ENCODE results near the gene C17orf67. TPM values are rescaled to one million over a fixed set of nuclear protein-coding genes. Genes with fewer than 3 reads are reported as not detected.

C17orf67 gene
- total and polyA plus RNA-seq, 2 of the 13 experiments (the other 11 are each of a cell fraction or from before 2014, with no cell fraction given) = 0.41 to 0.86 TPM

DNA sequence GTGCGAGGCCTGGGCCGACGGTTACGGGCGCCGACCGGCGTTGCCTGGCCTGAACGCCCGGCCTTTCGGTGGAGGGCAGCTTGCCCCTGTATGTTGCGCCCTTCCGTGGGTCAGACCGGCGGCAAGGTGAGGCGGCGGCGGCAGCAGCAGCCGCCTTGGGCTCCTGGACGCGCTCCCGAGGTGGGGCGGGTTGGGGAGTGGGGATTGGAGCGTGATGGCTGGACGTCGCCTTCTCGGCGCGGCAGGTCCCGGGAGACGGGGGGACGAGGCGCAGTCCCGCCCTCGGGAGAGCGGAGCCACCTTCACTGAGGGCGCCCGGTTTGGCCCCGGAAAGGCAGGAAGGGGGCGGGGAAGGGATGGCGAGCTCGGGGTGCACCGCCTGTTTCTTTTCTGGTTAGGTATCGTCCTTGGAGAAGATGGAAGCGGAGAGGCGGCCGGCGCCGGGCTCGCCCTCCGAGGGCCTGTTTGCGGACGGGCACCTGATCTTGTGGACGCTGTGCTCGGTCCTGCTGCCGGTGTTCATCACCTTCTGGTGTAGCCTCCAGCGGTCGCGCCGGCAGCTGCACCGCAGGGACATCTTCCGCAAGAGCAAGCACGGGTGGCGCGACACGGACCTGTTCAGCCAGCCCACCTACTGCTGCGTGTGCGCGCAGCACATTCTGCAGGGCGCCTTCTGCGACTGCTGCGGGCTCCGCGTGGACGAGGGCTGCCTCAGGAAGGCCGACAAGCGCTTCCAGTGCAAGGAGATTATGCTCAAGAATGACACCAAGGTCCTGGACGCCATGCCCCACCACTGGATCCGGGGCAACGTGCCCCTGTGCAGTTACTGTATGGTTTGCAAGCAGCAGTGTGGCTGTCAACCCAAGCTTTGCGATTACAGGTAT lies 902 bp upstream of the C17orf67 start:
- H3K4me2 ChIP-seq (ENCODE audit: low read depth, low read length) = peak overlapping the region; percentile 96
- ATAC-seq (peak; percentile 78), DNase-seq (ENCODE audit: low spot score) (peak; percentile 59), FAIRE-seq (no peak)
- H3K27me3 ChIP-seq (ENCODE audit: control insufficient read depth in 1 of 2, insufficient read depth in 2 of 2, low read length in 2 of 2) = no peaks in the 10 kb centered on the region; a peak in 1 of 5 replicates
- H3K4me1 ChIP-seq (ENCODE audit: insufficient read depth, low read length) = peaks cover 54% of the 10 kb centered on the region
- no peaks in the 10 kb centered on the region for H3K79me2 ChIP-seq (ENCODE audit: insufficient read depth, low read length)
- no peaks in the 10 kb centered on the region for H3K36me3 ChIP-seq (replicated peaks in 1 of 2; ENCODE audit: control insufficient read depth in 1 of 2, insufficient read depth in 2 of 2, low read length in 2 of 2)
- H3K27ac ChIP-seq (ENCODE audit: extremely low read length, insufficient read depth, low read length) = peak overlapping the region; percentile 50
- H3K9ac ChIP-seq (ENCODE audit: insufficient read depth, low read depth, low read length) = peak overlapping the region; percentile 66
- no peaks in the 10 kb centered on the region for H4K20me1 ChIP-seq (ENCODE audit: insufficient read depth, low read length)
- H3K4me3 ChIP-seq (replicated peaks in 1 of 3; ENCODE audit: insufficient read depth in 1 of 3, low read depth in 2 of 3, low read length in 3 of 3) = peak overlapping the region; percentile 69 to 86 (median 75)
- BruUV-seq (replicated peaks) = no TSS peak
- in situ Hi-C loops (cut with HindIII; ENCODE audit: extremely low pct_ligation_motif_present, low pct_unique_long_range_greater_than_20kb) (no loop called here), intact Hi-C loops (cut with micrococcal nuclease; ENCODE audit: unreplicated experiment) (loop anchor here (1.0 to 2.0 kb wide), 2 partner anchors 16 to 80 kb away; partner anchors contain the start of gene TRIM25)
- 65% methylated on average over 55 of the region's 81 CpGs for WGBS (ENCODE audit: low lambda C conversion rate)
- ChIA-PET POLR2A (interaction anchor here (0.7 to 2.6 kb wide), 8 partner anchors 10 to 150 kb away, joined by 3 to 25 read pairs (median 4); partner anchors contain the start of genes COIL, SCPEP1 and TRIM25), CTCF (ENCODE audit: low intra/inter-chr PET ratio, low total read pairs) (no interaction called here)
- no peak overlapping the region for H2AFZ ChIP-seq (ENCODE audit: low read length)
- H3K9me3 ChIP-seq (ENCODE audit: low read length) = no peaks in the 10 kb centered on the region
- TF ChIP-seq ZIK1 (CRISPR knock-in tag; IDR thresholded peaks at IDR 0.05; ENCODE audit: borderline replicate concordance, low read depth) (peak; percentile 15; the same call in 1 of the 2 replicates), ZNF775 (CRISPR knock-in tag; IDR thresholded peaks at IDR 0.05; ENCODE audit: borderline replicate concordance) (no peak), TBX2 (CRISPR knock-in tag; IDR thresholded peaks at IDR 0.05; ENCODE audit: borderline replicate concordance) (no peak; the same call in 1 of the 2 replicates), EED (CRISPR knock-in tag; IDR thresholded peaks at IDR 0.05) (peak; percentile 49; the same call in 1 of the 2 replicates), ZNF777 (CRISPR knock-in tag; IDR thresholded peaks at IDR 0.05) (peak; percentile 92), ZNF749 (CRISPR knock-in tag; IDR thresholded peaks at IDR 0.05; ENCODE audit: borderline replicate concordance) (peak; percentile 61; the same call in 1 of the 2 replicates), AGO2 (optimal IDR thresholded peaks at IDR 0.05; ENCODE audit: low read depth, low read length) (peak; percentile 67), ZNF598 (CRISPR knock-in tag; IDR thresholded peaks at IDR 0.05; ENCODE audit: borderline replicate concordance) (peak; percentile 19; the same call in 1 of the 2 replicates), TEAD3 (CRISPR knock-in tag; optimal IDR thresholded peaks at IDR 0.05; ENCODE audit: borderline replicate concordance) (peak; percentile 3)
- TF ChIP-seq, protein P1, sequence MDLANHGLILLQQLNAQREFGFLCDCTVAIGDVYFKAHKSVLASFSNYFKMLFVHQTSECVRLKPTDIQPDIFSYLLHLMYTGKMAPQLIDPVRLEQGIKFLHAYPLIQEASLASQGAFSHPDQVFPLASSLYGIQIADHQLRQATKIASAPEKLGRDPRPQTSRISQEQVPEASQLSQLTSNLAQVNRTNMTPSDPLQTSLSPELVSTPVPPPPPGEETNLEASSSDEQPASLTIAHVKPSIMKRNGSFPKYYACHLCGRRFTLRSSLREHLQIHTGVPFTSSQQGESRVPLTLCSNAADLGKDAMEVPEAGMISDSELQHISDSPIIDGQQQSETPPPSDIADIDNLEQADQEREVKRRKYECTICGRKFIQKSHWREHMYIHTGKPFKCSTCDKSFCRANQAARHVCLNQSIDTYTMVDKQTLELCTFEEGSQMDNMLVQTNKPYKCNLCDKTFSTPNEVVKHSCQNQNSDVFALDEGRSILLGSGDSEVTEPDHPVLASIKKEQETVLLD (CRISPR knock-in tag; IDR thresholded peaks at IDR 0.05; ENCODE audit: low read depth) = peak; percentile 43
- TF ChIP-seq, protein P2, sequence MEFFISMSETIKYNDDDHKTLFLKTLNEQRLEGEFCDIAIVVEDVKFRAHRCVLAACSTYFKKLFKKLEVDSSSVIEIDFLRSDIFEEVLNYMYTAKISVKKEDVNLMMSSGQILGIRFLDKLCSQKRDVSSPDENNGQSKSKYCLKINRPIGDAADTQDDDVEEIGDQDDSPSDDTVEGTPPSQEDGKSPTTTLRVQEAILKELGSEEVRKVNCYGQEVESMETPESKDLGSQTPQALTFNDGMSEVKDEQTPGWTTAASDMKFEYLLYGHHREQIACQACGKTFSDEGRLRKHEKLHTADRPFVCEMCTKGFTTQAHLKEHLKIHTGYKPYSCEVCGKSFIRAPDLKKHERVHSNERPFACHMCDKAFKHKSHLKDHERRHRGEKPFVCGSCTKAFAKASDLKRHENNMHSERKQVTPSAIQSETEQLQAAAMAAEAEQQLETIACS (CRISPR knock-in tag; IDR thresholded peaks at IDR 0.05) = peak; percentile 8; the same call in 1 of the 2 replicates
- TF ChIP-seq, protein P3, sequence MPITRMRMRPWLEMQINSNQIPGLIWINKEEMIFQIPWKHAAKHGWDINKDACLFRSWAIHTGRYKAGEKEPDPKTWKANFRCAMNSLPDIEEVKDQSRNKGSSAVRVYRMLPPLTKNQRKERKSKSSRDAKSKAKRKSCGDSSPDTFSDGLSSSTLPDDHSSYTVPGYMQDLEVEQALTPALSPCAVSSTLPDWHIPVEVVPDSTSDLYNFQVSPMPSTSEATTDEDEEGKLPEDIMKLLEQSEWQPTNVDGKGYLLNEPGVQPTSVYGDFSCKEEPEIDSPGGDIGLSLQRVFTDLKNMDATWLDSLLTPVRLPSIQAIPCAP (CRISPR knock-in tag; IDR thresholded peaks at IDR 0.05; ENCODE audit: low read depth) = 0 out of 2 replicates have a peak, but pooled peaks have one; percentile 19
- TF ChIP-seq, protein P4, sequence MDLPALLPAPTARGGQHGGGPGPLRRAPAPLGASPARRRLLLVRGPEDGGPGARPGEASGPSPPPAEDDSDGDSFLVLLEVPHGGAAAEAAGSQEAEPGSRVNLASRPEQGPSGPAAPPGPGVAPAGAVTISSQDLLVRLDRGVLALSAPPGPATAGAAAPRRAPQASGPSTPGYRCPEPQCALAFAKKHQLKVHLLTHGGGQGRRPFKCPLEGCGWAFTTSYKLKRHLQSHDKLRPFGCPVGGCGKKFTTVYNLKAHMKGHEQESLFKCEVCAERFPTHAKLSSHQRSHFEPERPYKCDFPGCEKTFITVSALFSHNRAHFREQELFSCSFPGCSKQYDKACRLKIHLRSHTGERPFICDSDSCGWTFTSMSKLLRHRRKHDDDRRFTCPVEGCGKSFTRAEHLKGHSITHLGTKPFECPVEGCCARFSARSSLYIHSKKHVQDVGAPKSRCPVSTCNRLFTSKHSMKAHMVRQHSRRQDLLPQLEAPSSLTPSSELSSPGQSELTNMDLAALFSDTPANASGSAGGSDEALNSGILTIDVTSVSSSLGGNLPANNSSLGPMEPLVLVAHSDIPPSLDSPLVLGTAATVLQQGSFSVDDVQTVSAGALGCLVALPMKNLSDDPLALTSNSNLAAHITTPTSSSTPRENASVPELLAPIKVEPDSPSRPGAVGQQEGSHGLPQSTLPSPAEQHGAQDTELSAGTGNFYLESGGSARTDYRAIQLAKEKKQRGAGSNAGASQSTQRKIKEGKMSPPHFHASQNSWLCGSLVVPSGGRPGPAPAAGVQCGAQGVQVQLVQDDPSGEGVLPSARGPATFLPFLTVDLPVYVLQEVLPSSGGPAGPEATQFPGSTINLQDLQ (CRISPR knock-in tag; IDR thresholded peaks at IDR 0.05) = peak; percentile 72; the same call in 1 of the 2 replicates
